CD14-positive monocyte (primary cell): ENCODE data around the gene PMM2. TPM values are rescaled to one million over a fixed set of nuclear protein-coding genes. Genes with fewer than 3 reads are reported as not detected.

Source experiments
- DNase-seq, 3 donors: peaks; one replicate each; pipeline ENCODE4 v3.0.0-alpha.2; 2011 to 2022
- H2AFZ ChIP-seq: 2 replicates; pipeline ENCODE4 v1.6.0; 2012; ENCODE audit warnings: mild to moderate bottlenecking, low read depth, low read length, inconsistent platforms; ENCODE audit not compliant: insufficient read depth, poor library complexity, severe bottlenecking
- H3K27ac ChIP-seq, 2 donors: 1 replicate in 1 of 2; 2 replicates in 1 of 2; pipeline ENCODE4 v1.5.1; 2012 to 2013; ENCODE audit warnings: low read length in 2 of 2, control low read depth in 1 of 2, inconsistent platforms in 1 of 2, low read depth in 1 of 2, mild to moderate bottlenecking in 1 of 2
- H3K27me3 ChIP-seq, 2 donors: one replicate each; pipeline versions ENCODE4 v1.6.0 to v1.6.1; 2011 to 2013; ENCODE audit warnings: low read length in 2 of 2; ENCODE audit not compliant: control insufficient read depth in 2 of 2, insufficient read depth in 2 of 2
- H3K36me3 ChIP-seq, 2 donors: replicated peaks in 1 of 2; 1 replicate in 1 of 2; 2 replicates in 1 of 2; pipeline versions ENCODE4 v1.5.1 to v1.6.1; 2012 to 2013; ENCODE audit warnings: low read length in 2 of 2, control low read depth in 1 of 2, inconsistent platforms in 1 of 2, mild to moderate bottlenecking in 1 of 2; ENCODE audit not compliant: insufficient read depth in 2 of 2, control insufficient read depth in 1 of 2
- H3K4me1 ChIP-seq, 2 donors: 1 replicate in 1 of 2; 2 replicates in 1 of 2; pipeline versions ENCODE4 v1.5.1 to v1.6.1; 2012 to 2013; ENCODE audit warnings: low read length in 2 of 2, control low read depth in 1 of 2, inconsistent platforms in 1 of 2, mild to moderate bottlenecking in 1 of 2, moderate library complexity in 1 of 2; ENCODE audit not compliant: insufficient read depth in 2 of 2, control insufficient read depth in 1 of 2
- H3K4me2 ChIP-seq: replicated peaks from 2 replicates; pipeline ENCODE3; 2012; ENCODE audit warnings: low read length, moderate library complexity, mild to moderate bottlenecking; ENCODE audit not compliant: poor library complexity, severe bottlenecking; ENCODE audit errors: extremely low read depth
- H3K4me3 ChIP-seq, 3 experiments: fragments of 200-600 bp in 1 of 3; sonication (generic) in 1 of 3; replicated peaks in 1 of 3; 1 replicate in 2 of 3; 2 replicates in 1 of 3; pipeline ENCODE4 v1.5.1; 2011 to 2013; ENCODE audit warnings: low read length in 3 of 3, mild to moderate bottlenecking in 3 of 3, control low read depth in 2 of 3, low read depth in 2 of 3, inconsistent platforms in 1 of 3, moderate library complexity in 1 of 3
- H3K79me2 ChIP-seq: 2 replicates; pipeline ENCODE4 v1.6.0; 2012; ENCODE audit warnings: mild to moderate bottlenecking, control low read depth, inconsistent platforms, low read length, moderate library complexity; ENCODE audit not compliant: insufficient read depth
- H3K9ac ChIP-seq: 2 replicates; pipeline ENCODE4 v1.6.0; 2017; ENCODE audit warnings: low read length, mild to moderate bottlenecking; ENCODE audit not compliant: insufficient read depth, poor library complexity, severe bottlenecking
- H3K9me3 ChIP-seq, 2 donors: replicated peaks in 1 of 2; 1 replicate in 1 of 2; 2 replicates in 1 of 2; pipeline versions ENCODE4 v1.5.1 to v1.6.1; 2012 to 2013; ENCODE audit warnings: low read length in 2 of 2, control low read depth in 1 of 2; ENCODE audit not compliant: control insufficient read depth in 1 of 2, insufficient read depth in 1 of 2
- H4K20me1 ChIP-seq: 2 replicates; pipeline ENCODE4 v1.6.0; 2012; ENCODE audit warnings: mild to moderate bottlenecking, low read length, control low read depth, moderate library complexity; ENCODE audit not compliant: insufficient read depth
- H3K27ac Mint-ChIP-seq, 7 donors: one replicate each; pipeline ENCODE4 v1.8.0; 2020; ENCODE audit warnings: mild to moderate bottlenecking in 7 of 7, mixed read lengths in 7 of 7, moderate library complexity in 6 of 7, inconsistent platforms in 2 of 7
- H3K27me3 Mint-ChIP-seq, 3 donors: one replicate each; pipeline ENCODE4 v1.8.0; 2021 to 2022; ENCODE audit warnings: low read depth in 3 of 3, mild to moderate bottlenecking in 3 of 3, mixed read lengths in 3 of 3, moderate library complexity in 3 of 3, inconsistent platforms in 1 of 3
- H3K36me3 Mint-ChIP-seq, 2 donors: one replicate each; pipeline ENCODE4 v1.8.0; 2020; ENCODE audit warnings: mixed read lengths in 2 of 2, inconsistent platforms in 1 of 2, mild to moderate bottlenecking in 1 of 2
- H3K4me1 Mint-ChIP-seq: one replicate; pipeline ENCODE4 v1.8.0; 2020; ENCODE audit warnings: mild to moderate bottlenecking, mixed read lengths
- H3K4me3 Mint-ChIP-seq, 2 donors: one replicate each; pipeline ENCODE4 v1.8.0; 2020; ENCODE audit warnings: mild to moderate bottlenecking in 2 of 2, mixed read lengths in 2 of 2, moderate library complexity in 1 of 2
- H3K9me3 Mint-ChIP-seq, 7 donors: one replicate each; pipeline ENCODE4 v1.8.0; 2020 to 2022; ENCODE audit warnings: mixed read lengths in 7 of 7, mild to moderate bottlenecking in 6 of 7, moderate library complexity in 6 of 7, inconsistent platforms in 2 of 7
- CTCF ChIP-seq: fragments of 200-600 bp; IDR thresholded peaks from one replicate; pipeline ENCODE4 v1.8.0; 2022; ENCODE audit warnings: antibody characterized with exemption, mild to moderate bottlenecking
- WGBS: methylation state at CpG from one replicate; pipeline ENCODE4 v1.1.5; 2013; ENCODE audit warnings: missing lambda C conversion rate; ENCODE audit not compliant: insufficient coverage; 5-methylcytosine and 5-hydroxymethylcytosine counted together
- intact Hi-C, 2 donors: fragments of 100-400 bp; cut with micrococcal nuclease; formaldehyde crosslinking; loops; one replicate each; pipeline versions ENCODE4 v1.15.0 to v1.15.1; 2023
- polyA plus RNA-seq, 3 donors: library from polyadenylated mRNA; depleted of rRNA in 1 of 3; unstranded in 2 of 3; stranded (reverse) in 1 of 3; fragments of 300-500 nt in 2 of 3; fragments of >200 nt in 1 of 3; fragmentation: Illumina TruSeq in 2 of 3; gene quantifications; 1 replicate in 2 of 3; 2 replicates in 1 of 3; pipeline ENCODE4 v1.2.3, GENCODE V29; 2012 to 2021

The PMM2 gene
- polyA plus RNA-seq, 3 donors: 15.2 to 22.9 (median 17.8) TPM

GRCh38 chr16:8872071-8872470, 74.4 kb downstream of the PMM2 start:
- no peak for TF ChIP-seq CTCF
- H3K9ac ChIP-seq: no peak overlapping the region
- 94% methylated on average over 5 of the region's 5 CpGs for WGBS
- Mint-ChIP-seq H3K36me3 (peaks cover 0 to 1% of the 10 kb centered on the region in 2 donors), H3K9me3 (no peaks in the 10 kb centered on the region), H3K4me3 (no peak overlapping the region), H3K4me1 (peaks cover 33% of the 10 kb centered on the region), H3K27me3 (peaks cover 1 to 5% (median 2%) of the 10 kb centered on the region in 3 donors), H3K27ac (no peak overlapping the region)
- H3K4me1 ChIP-seq: peaks cover 33 to 46% of the 10 kb centered on the region in 2 donors
- no peaks in the 10 kb centered on the region for H3K9me3 ChIP-seq
- H3K79me2 ChIP-seq: peaks cover 12% of the 10 kb centered on the region
- no peak overlapping the region for H2AFZ ChIP-seq
- H3K4me3 ChIP-seq: no peak overlapping the region
- H3K36me3 ChIP-seq: no peaks in the 10 kb centered on the region
- no peak overlapping the region for H3K27ac ChIP-seq
- H4K20me1 ChIP-seq: peaks cover 14% of the 10 kb centered on the region
- H3K4me2 ChIP-seq: no peak overlapping the region
- DNase-seq: no peak
- intact Hi-C loops: no loop called here
- no peaks in the 10 kb centered on the region for H3K27me3 ChIP-seq

DNA sequence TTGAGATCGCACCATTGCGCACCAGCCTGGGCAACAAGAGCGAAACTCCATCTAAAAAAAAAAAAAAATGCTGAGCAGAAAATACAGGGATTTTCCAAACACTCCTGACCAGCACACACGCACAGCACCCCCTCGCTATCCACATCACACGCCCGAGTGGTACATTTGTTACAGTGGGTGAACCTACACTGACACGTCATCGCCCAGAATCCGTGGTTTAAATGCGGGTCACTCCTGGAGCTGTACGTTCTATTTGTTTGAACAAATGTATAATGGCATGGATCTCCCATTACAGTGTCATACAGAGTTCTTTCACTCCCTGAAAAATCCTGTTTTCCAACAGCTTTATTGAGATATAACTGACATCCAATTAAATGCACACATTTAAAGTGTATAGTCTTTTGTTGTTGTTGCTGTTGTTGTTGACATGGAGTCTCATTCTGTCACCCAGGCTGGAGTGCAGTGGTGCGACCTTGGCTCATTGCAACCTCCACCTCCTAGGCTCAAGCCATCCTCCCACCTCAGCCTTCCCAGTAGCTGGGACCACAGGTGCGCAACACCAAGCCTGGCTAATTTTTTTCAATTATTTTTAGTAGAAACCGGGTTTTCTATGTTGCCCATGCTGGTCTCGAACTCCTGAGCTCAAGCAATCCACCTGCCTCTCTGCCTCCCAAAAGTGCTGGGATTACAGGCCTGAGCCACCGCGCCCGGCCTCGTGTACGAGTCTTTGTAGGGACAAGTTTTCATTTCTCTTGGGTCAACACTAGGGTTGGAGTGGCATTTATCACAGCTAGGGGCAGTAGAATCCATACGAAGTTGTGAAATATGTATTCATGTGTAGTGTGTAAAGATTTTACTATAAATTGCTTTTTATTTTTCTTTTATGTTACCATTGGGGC, 75.6 kb downstream of the PMM2 start:
- Histone ChIP-seq H3K4me3 (no peak overlapping the region), H3K79me2 (peaks cover under 1% of the 10 kb centered on the region), H3K27me3 (no peaks in the 10 kb centered on the region), H3K36me3 (no peaks in the 10 kb centered on the region), H3K4me1 (peaks cover 22 to 34% of the 10 kb centered on the region in 2 donors), H3K27ac (no peak overlapping the region), H4K20me1 (peaks cover 3% of the 10 kb centered on the region), H3K9ac (no peak overlapping the region), H3K9me3 (no peaks in the 10 kb centered on the region), H3K4me2 (no peak overlapping the region), H2AFZ (no peak overlapping the region)
- Mint-ChIP-seq H3K27ac (no peak overlapping the region), H3K4me1 (peaks cover 25% of the 10 kb centered on the region), H3K4me3 (no peak overlapping the region), H3K9me3 (no peaks in the 10 kb centered on the region), H3K36me3 (no peaks in the 10 kb centered on the region), H3K27me3 (peaks cover 1 to 7% (median 3%) of the 10 kb centered on the region in 3 donors)
- DNase-seq: no peak
- TF ChIP-seq CTCF: peak; percentile 45
- intact Hi-C loops: no loop called here
- WGBS: 91% methylated on average over 17 of the region's 22 CpGs
